Stimulated activated CD4-positive, alpha-beta T cell treated with anti-CD3 and anti-CD28 coated beads, TNF-alpha, amount 100 ng/mL, for 1 hour (primary cell): Measurements from ENCODE around the gene OR2B6.

ENCODE experiments used
- DNase-seq, 3 donors: peaks; one replicate each; pipeline ENCODE4 v3.0.0-alpha.2; 2020; ENCODE audit warnings: low read depth in 3 of 3, low spot score in 1 of 3

OR2B6 gene

GRCh38 chr6:27994616-27995015 lies 37.6 kb downstream of the OR2B6 start:
- DNase-seq, result no peak

GRCh38 chr6:28000351-28001045 lies 43.5 kb downstream of the OR2B6 start:
- no peak for DNase-seq

GRCh38 chr6:28001351-28001750 lies 44.3 kb downstream of the OR2B6 start:
- no peak for DNase-seq

- DNase-seq, result no peak
Observed at GRCh38 chr6:28001751-28002150, 44.7 kb downstream of the OR2B6 start.

- DNase-seq, result no peak
Observed at GRCh38 chr6:28002161-28002560, 45.1 kb downstream of the OR2B6 start.

- no peak for DNase-seq
Observed at GRCh38 chr6:28003059-28003458, 46.0 kb downstream of the OR2B6 start.

- no peak for DNase-seq
Observed at GRCh38 chr6:28003661-28004060, 46.6 kb downstream of the OR2B6 start.

- DNase-seq, result no peak
Observed at GRCh38 chr6:28004350-28005151, 47.5 kb downstream of the OR2B6 start.

- DNase-seq, result no peak
Observed at GRCh38 chr6:28005152-28005890, 48.3 kb downstream of the OR2B6 start.

- DNase-seq, result no peak
Observed at GRCh38 chr6:28005975-28006374, 48.9 kb downstream of the OR2B6 start.
